Measurements from ENCODE around the gene MUS81.

MUS81 gene

GRCh38 chr11:65870706-65871681, 10.8 kb downstream of the MUS81 start:
- Histone ChIP-seq H3K9me2 (replicated peaks; ENCODE audit: control insufficient read depth, low read length) (no peaks in the 10 kb centered on the region), H3K4me3 (ENCODE audit: low read length) (no peak overlapping the region), H3F3A (ENCODE audit: control insufficient read depth, insufficient read depth) (peaks cover 12% of the 10 kb centered on the region; the same call in 1 of the 2 replicates), H3K4me1 (ENCODE audit: control insufficient read depth, low read length) (peaks cover 37% of the 10 kb centered on the region), H3K27me3 (ENCODE audit: control insufficient read depth, low read length) (peaks cover 20% of the 10 kb centered on the region), H3K27ac (ENCODE audit: low read depth, low read length) (no peak overlapping the region), H3K9me3 (ENCODE audit: control insufficient read depth, insufficient read depth, low read length) (no peaks in the 10 kb centered on the region), H4K20me1 (ENCODE audit: control insufficient read depth, insufficient read depth, low read depth, low read length) (no peaks in the 10 kb centered on the region; the same call in 1 of the 2 replicates), H3K36me3 (ENCODE audit: control insufficient read depth, low read length) (peaks cover 10% of the 10 kb centered on the region), H3K4me2 (ENCODE audit: low read length) (peak overlapping the region; percentile 29), H3K79me2 (ENCODE audit: control insufficient read depth, low read length) (no peaks in the 10 kb centered on the region)
- TF ChIP-seq, protein P1, sequence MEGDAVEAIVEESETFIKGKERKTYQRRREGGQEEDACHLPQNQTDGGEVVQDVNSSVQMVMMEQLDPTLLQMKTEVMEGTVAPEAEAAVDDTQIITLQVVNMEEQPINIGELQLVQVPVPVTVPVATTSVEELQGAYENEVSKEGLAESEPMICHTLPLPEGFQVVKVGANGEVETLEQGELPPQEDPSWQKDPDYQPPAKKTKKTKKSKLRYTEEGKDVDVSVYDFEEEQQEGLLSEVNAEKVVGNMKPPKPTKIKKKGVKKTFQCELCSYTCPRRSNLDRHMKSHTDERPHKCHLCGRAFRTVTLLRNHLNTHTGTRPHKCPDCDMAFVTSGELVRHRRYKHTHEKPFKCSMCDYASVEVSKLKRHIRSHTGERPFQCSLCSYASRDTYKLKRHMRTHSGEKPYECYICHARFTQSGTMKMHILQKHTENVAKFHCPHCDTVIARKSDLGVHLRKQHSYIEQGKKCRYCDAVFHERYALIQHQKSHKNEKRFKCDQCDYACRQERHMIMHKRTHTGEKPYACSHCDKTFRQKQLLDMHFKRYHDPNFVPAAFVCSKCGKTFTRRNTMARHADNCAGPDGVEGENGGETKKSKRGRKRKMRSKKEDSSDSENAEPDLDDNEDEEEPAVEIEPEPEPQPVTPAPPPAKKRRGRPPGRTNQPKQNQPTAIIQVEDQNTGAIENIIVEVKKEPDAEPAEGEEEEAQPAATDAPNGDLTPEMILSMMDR (IDR thresholded peaks at IDR 0.05; ENCODE audit: low read depth, low read length, poor library complexity, severe bottlenecking): no peak
- TF ChIP-seq EZH2phosphoT487 (IDR thresholded peaks at IDR 0.05; ENCODE audit: borderline replicate concordance, low read length): no peak

- no peak overlapping the region for H3K4me2 ChIP-seq (ENCODE audit: low read length)
- H3K9me2 ChIP-seq (replicated peaks; ENCODE audit: control insufficient read depth, low read length): no peaks in the 10 kb centered on the region
These were observed 11.7 kb downstream of the MUS81 start for GRCh38 chr11:65871811-65872548.

GRCh38 chr11:65872586-65873317, 12.5 kb downstream of the MUS81 start, which contains the start of gene EFEMP2:
TSS of gene EFEMP2 (minus strand) at chr11:65872800. CDS start at chr11:65872354, 446 bp downstream.
- H3K36me3 ChIP-seq (ENCODE audit: control insufficient read depth, low read length): no peaks in the 10 kb centered on the region
- H3K4me1 ChIP-seq (ENCODE audit: control insufficient read depth, low read length): peaks cover 31% of the 10 kb centered on the region
- no peaks in the 10 kb centered on the region for H3K9me2 ChIP-seq (replicated peaks; ENCODE audit: control insufficient read depth, low read length)
- TF ChIP-seq, protein P1 (IDR thresholded peaks at IDR 0.05; ENCODE audit: low read depth, low read length, poor library complexity, severe bottlenecking): no peak
- TF ChIP-seq EZH2phosphoT487 (IDR thresholded peaks at IDR 0.05; ENCODE audit: borderline replicate concordance, low read length): no peak; the same call in 1 of the 2 replicates
- H3K27ac ChIP-seq (ENCODE audit: low read depth, low read length): no peak within 1 kb of the TSS
- no peaks in the 10 kb centered on the region; the same call in 1 of the 2 replicates for H4K20me1 ChIP-seq (ENCODE audit: control insufficient read depth, insufficient read depth, low read depth, low read length)
- H3K27me3 ChIP-seq (ENCODE audit: control insufficient read depth, low read length): peaks cover 20% of the 10 kb centered on the region
- peak within 1 kb of the TSS; percentile 86 for H3K4me2 ChIP-seq (ENCODE audit: low read length)
- no peaks in the 10 kb centered on the region for H3K79me2 ChIP-seq (ENCODE audit: control insufficient read depth, low read length)
- H3F3A ChIP-seq (ENCODE audit: control insufficient read depth, insufficient read depth): 0 out of 2 replicates have a peak, but pooled peaks cover 6% of the 10 kb centered on the region
- H3K9me3 ChIP-seq (ENCODE audit: control insufficient read depth, insufficient read depth, low read length): no peaks in the 10 kb centered on the region
- H3K4me3 ChIP-seq (ENCODE audit: low read length): peak within 1 kb of the TSS; percentile 72

More at GRCh38 chr11:65871811-65872548, 11.7 kb downstream of the MUS81 start:
- no peak overlapping the region for H3K27ac ChIP-seq (ENCODE audit: low read depth, low read length)
- no peaks in the 10 kb centered on the region; the same call in 1 of the 2 replicates for H4K20me1 ChIP-seq (ENCODE audit: control insufficient read depth, insufficient read depth, low read depth, low read length)
- peaks cover 4% of the 10 kb centered on the region for H3K36me3 ChIP-seq (ENCODE audit: control insufficient read depth, low read length)
- H3K27me3 ChIP-seq (ENCODE audit: control insufficient read depth, low read length): peaks cover 20% of the 10 kb centered on the region
- H3K79me2 ChIP-seq (ENCODE audit: control insufficient read depth, low read length): no peaks in the 10 kb centered on the region
- H3K9me3 ChIP-seq (ENCODE audit: control insufficient read depth, insufficient read depth, low read length): no peaks in the 10 kb centered on the region
- H3K4me1 ChIP-seq (ENCODE audit: control insufficient read depth, low read length): peaks cover 37% of the 10 kb centered on the region
- no peak for TF ChIP-seq EZH2phosphoT487 (IDR thresholded peaks at IDR 0.05; ENCODE audit: borderline replicate concordance, low read length)
- TF ChIP-seq, protein P1 (IDR thresholded peaks at IDR 0.05; ENCODE audit: low read depth, low read length, poor library complexity, severe bottlenecking): no peak
- no peak overlapping the region for H3K4me3 ChIP-seq (ENCODE audit: low read length)
- 0 out of 2 replicates have a peak, but pooled peaks cover 6% of the 10 kb centered on the region for H3F3A ChIP-seq (ENCODE audit: control insufficient read depth, insufficient read depth)

Measured in DOHH2 (cell line).